Pulmonary artery endothelial cell (primary cell): ENCODE results near the gene ZNF343. TPM values are rescaled to one million over a fixed set of nuclear protein-coding genes. Genes with fewer than 3 reads are reported as not detected.

ENCODE experiments used
- total RNA-seq: library from RNA; depleted of rRNA; stranded (reverse); fragments of >200 nt; gene quantifications from 2 replicates; pipeline ENCODE4 v1.2.3, GENCODE V29; 2014

The ZNF343 gene
- total RNA-seq, 1 donor from 2014 or later, result 9.0 TPM

Other genes with a start within 250 kb of the ZNF343 start
- not detected in 2 replicates for gene TGM3, start 212.9 kb downstream of the ZNF343 start, total RNA-seq
- gene TGM6, start 128.0 kb downstream of the ZNF343 start, total RNA-seq, result not detected in 2 replicates
- gene SNRPB, start 38.1 kb downstream of the ZNF343 start, total RNA-seq, result 328 and 356 TPM in 2 replicates
- not detected in 2 replicates for gene TMC2, start 27.7 kb upstream of the ZNF343 start, total RNA-seq
- 240 and 241 TPM in 2 replicates for gene NOP56, start 143.7 kb upstream of the ZNF343 start, total RNA-seq
- gene IDH3B, start 155.3 kb upstream of the ZNF343 start, total RNA-seq, result 121 and 141 TPM in 2 replicates
- 1.8 and 2.0 TPM in 2 replicates for gene EBF4, start 183.9 kb upstream of the ZNF343 start, total RNA-seq